ENCODE results near the gene TMUB2.

TMUB2 gene

GRCh38 chr17:44159519-44160210 lies 27.1 kb upstream of the TMUB2 start:
- peaks cover 21% of the 10 kb centered on the region for H3K36me3 ChIP-seq (ENCODE audit: insufficient read depth, low read length)
- no peaks in the 10 kb centered on the region for H3K79me2 ChIP-seq (ENCODE audit: insufficient read depth, low read length)
- H3K9ac ChIP-seq (ENCODE audit: low read length): no peak overlapping the region
- H3K4me2 ChIP-seq (ENCODE audit: low read length): no peak overlapping the region
- no peaks in the 10 kb centered on the region for H3K9me2 ChIP-seq (ENCODE audit: low read depth, low read length)
- no peak overlapping the region for H3K4me3 ChIP-seq (ENCODE audit: low read depth, low read length, poor library complexity, severe bottlenecking)
- H4K20me1 ChIP-seq (ENCODE audit: insufficient read depth, low read length): no peaks in the 10 kb centered on the region
- H2AFZ ChIP-seq (ENCODE audit: low read length): no peak overlapping the region
- TF ChIP-seq CTCF (IDR thresholded peaks at IDR 0.05; ENCODE audit: low read length) (no peak), EZH2 (IDR thresholded peaks at IDR 0.05; ENCODE audit: borderline replicate concordance, low read length) (no peak)
- H3K27me3 ChIP-seq (ENCODE audit: insufficient read depth, low read length): no peaks in the 10 kb centered on the region
- H3K27ac ChIP-seq (ENCODE audit: low read depth, low read length, poor library complexity, severe bottlenecking): no peak overlapping the region
- no peaks in the 10 kb centered on the region for H3K9me3 ChIP-seq (ENCODE audit: low read length)
- H3F3A ChIP-seq (ENCODE audit: insufficient read depth, low read length): no peaks in the 10 kb centered on the region
- no peaks in the 10 kb centered on the region for H3K4me1 ChIP-seq (ENCODE audit: insufficient read depth, low read length, severe bottlenecking)

- Histone ChIP-seq H3K9me2 (ENCODE audit: low read depth, low read length) (no peaks in the 10 kb centered on the region), H3K79me2 (ENCODE audit: insufficient read depth, low read length) (no peaks in the 10 kb centered on the region), H3K4me1 (ENCODE audit: insufficient read depth, low read length, severe bottlenecking) (no peaks in the 10 kb centered on the region), H3K27ac (ENCODE audit: low read depth, low read length, poor library complexity, severe bottlenecking) (no peak overlapping the region), H3K4me2 (ENCODE audit: low read length) (no peak overlapping the region), H3K9ac (ENCODE audit: low read length) (no peak overlapping the region), H3K9me3 (ENCODE audit: low read length) (no peaks in the 10 kb centered on the region), H4K20me1 (ENCODE audit: insufficient read depth, low read length) (no peaks in the 10 kb centered on the region), H3F3A (ENCODE audit: insufficient read depth, low read length) (no peaks in the 10 kb centered on the region), H3K36me3 (ENCODE audit: insufficient read depth, low read length) (peaks cover 13% of the 10 kb centered on the region), H3K27me3 (ENCODE audit: insufficient read depth, low read length) (no peaks in the 10 kb centered on the region), H3K4me3 (ENCODE audit: low read depth, low read length, poor library complexity, severe bottlenecking) (no peak overlapping the region), H2AFZ (ENCODE audit: low read length) (no peak overlapping the region)
- TF ChIP-seq EZH2 (IDR thresholded peaks at IDR 0.05; ENCODE audit: borderline replicate concordance, low read length): no peak
- TF ChIP-seq CTCF (IDR thresholded peaks at IDR 0.05; ENCODE audit: low read length): no peak
Observed at GRCh38 chr17:44164476-44164875, 22.3 kb upstream of the TMUB2 start.

GRCh38 chr17:44167181-44167861 lies 19.5 kb upstream of the TMUB2 start:
- H3K9me3 ChIP-seq (ENCODE audit: low read length): no peaks in the 10 kb centered on the region
- no peak overlapping the region for H3K4me2 ChIP-seq (ENCODE audit: low read length)
- no peaks in the 10 kb centered on the region for H3K27me3 ChIP-seq (ENCODE audit: insufficient read depth, low read length)
- H4K20me1 ChIP-seq (ENCODE audit: insufficient read depth, low read length): no peaks in the 10 kb centered on the region
- H3K9me2 ChIP-seq (ENCODE audit: low read depth, low read length): no peaks in the 10 kb centered on the region
- no peaks in the 10 kb centered on the region for H3K36me3 ChIP-seq (ENCODE audit: insufficient read depth, low read length)
- no peak overlapping the region for H3K4me3 ChIP-seq (ENCODE audit: low read depth, low read length, poor library complexity, severe bottlenecking)
- peaks cover 12% of the 10 kb centered on the region for H3K4me1 ChIP-seq (ENCODE audit: insufficient read depth, low read length, severe bottlenecking)
- H3K79me2 ChIP-seq (ENCODE audit: insufficient read depth, low read length): no peaks in the 10 kb centered on the region
- TF ChIP-seq CTCF (IDR thresholded peaks at IDR 0.05; ENCODE audit: low read length): no peak
- no peak for TF ChIP-seq EZH2 (IDR thresholded peaks at IDR 0.05; ENCODE audit: borderline replicate concordance, low read length)
- no peak overlapping the region for H3K27ac ChIP-seq (ENCODE audit: low read depth, low read length, poor library complexity, severe bottlenecking)
- no peak overlapping the region for H3K9ac ChIP-seq (ENCODE audit: low read length)
- H3F3A ChIP-seq (ENCODE audit: insufficient read depth, low read length): no peaks in the 10 kb centered on the region
- no peak overlapping the region for H2AFZ ChIP-seq (ENCODE audit: low read length)

Data from OCI-LY1 (cell line).